Memory B cell (primary cell): Measurements from ENCODE around the gene SLC38A8.

ENCODE experiments used
- ATAC-seq: fragments of 150-1000 bp; cut with Tn5 transposase; 2 replicates; pipeline ENCODE4 v1.10.0; 2021; ENCODE audit warnings: low read depth, mild to moderate bottlenecking, moderate library complexity
- DNase-seq, 2 donors: peaks; one replicate each; pipeline ENCODE4 v3.0.0; 2022; ENCODE audit warnings: low spot score in 2 of 2
- H3K27ac Mint-ChIP-seq: one replicate; pipeline ENCODE4 v1.8.0; 2022; ENCODE audit warnings: mild to moderate bottlenecking, moderate library complexity, mixed read lengths
- H3K27me3 Mint-ChIP-seq: one replicate; pipeline ENCODE4 v1.8.0; 2022; ENCODE audit warnings: mixed read lengths
- H3K36me3 Mint-ChIP-seq: one replicate; pipeline ENCODE4 v1.8.0; 2022; ENCODE audit warnings: mild to moderate bottlenecking, mixed read lengths
- H3K4me1 Mint-ChIP-seq: one replicate; pipeline ENCODE4 v1.8.0; 2022; ENCODE audit warnings: mixed read lengths
- H3K4me3 Mint-ChIP-seq: one replicate; pipeline ENCODE4 v1.8.0; 2022; ENCODE audit warnings: mild to moderate bottlenecking, moderate library complexity, mixed read lengths
- H3K9me3 Mint-ChIP-seq: one replicate; pipeline ENCODE4 v1.8.0; 2022; ENCODE audit warnings: mixed read lengths

The SLC38A8 gene

DNA sequence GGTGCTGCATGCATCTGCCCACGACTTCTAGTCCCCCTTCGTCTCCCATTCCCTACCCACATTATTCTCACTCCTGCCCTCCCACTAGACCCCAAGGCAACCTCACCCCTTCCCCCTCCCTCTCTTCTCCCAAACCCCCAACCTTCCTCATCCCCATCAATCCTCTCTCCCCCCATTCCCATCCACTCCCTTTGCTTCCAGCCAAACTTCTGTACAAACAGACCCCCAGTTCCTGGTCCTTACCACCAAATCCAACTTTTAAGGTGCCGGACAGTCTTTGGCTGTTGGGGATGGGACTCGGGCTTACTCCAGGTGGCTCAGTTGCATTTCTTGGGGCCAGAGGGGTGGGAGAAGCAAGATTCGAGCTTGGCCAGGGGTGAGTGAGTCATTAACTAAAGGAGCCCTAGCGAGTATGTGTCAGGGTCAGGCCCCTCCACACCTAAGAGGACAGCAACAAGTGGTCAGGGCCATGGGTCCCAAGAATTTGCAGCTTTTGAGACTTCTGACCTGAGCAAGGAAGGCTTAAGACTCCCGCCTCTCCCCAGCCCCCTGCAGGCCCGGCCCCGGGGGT lies at the start of gene SLC38A8:
Gene SLC38A8 (minus strand): TSS at position 488 of the 571 bp plus-strand sequence. CDS start 638 bp downstream, outside the sequence.
- DNase-seq, result no peak
- no peaks in the 10 kb centered on the region for H3K9me3 Mint-ChIP-seq
- H3K4me3 Mint-ChIP-seq, result no peak within 1 kb of the TSS
- H3K27ac Mint-ChIP-seq, result no peak within 1 kb of the TSS
- peaks cover 4% of the 10 kb centered on the region for H3K27me3 Mint-ChIP-seq
- H3K36me3 Mint-ChIP-seq, result peaks cover 2% of the 10 kb centered on the region
- no peaks in the 10 kb centered on the region for H3K4me1 Mint-ChIP-seq
- no peak for ATAC-seq

GRCh38 chr16:84091460-84091859 lies 48.9 kb upstream of the SLC38A8 start:
- no peak overlapping the region for H3K27ac Mint-ChIP-seq
- peaks cover 50% of the 10 kb centered on the region for H3K36me3 Mint-ChIP-seq
- no peaks in the 10 kb centered on the region for H3K27me3 Mint-ChIP-seq
- no peaks in the 10 kb centered on the region for H3K9me3 Mint-ChIP-seq
- no peak overlapping the region for H3K4me3 Mint-ChIP-seq
- no peak for ATAC-seq
- DNase-seq, result no peak
- peaks cover 10% of the 10 kb centered on the region for H3K4me1 Mint-ChIP-seq

DNA sequence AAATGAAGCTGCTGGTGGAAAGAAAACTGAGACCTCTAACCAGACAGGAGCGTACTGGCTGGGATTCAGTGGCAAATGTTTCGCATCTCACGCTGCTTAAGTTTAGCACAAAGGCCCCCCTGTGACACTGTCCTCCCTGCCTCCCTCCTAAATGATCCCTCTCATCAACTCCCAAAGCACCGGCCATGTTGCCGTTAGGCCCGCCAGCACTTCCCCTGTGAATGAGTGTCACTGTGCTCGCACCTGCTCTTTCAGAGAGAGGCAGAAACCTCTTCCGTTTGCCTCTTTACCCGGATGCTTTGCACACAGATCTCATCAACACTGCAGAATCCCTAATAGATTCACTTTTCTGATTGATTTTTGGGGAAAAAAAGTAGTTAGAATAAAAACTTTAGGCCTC lies 47.6 kb upstream of the SLC38A8 start:
- H3K27ac Mint-ChIP-seq, result no peak overlapping the region

DNA sequence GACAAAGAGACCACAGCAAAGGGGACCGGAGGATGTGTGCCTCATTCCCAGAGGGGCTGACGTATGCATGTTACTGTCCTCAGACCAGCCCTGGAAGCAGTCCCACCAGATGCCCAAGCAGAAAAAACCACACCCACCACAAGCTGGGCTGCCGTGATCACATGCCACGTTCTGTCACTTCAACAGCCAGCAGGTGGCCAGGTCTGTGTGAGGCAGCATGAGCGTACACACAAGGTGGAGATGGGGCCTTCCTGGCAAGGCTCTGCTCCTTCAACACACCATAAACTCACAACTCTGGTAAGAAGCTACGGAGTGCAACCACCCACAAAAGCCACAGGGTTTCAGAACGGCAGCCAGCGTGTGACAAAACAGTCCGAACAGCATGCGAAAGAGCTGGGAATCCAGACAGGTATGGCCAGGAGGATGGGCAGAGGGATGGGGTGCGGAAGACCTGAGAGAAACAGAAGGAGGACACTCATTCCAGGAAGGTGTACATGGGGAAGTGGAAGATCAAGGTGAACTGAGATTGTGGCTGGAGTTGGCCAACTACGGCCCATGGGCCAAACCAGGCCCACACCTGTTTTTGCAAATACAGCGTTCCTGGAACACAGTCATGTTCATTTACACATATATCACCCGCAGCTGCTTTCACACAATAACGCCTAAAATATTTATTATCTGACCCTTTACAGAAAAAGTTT lies 46.2 kb upstream of the SLC38A8 start:
- H3K9me3 Mint-ChIP-seq, result no peaks in the 10 kb centered on the region
- DNase-seq (peak; percentile 8 to 17), ATAC-seq (peak; percentile 62)
- H3K4me3 Mint-ChIP-seq, result no peak overlapping the region
- H3K36me3 Mint-ChIP-seq, result peaks cover 44% of the 10 kb centered on the region
- H3K27ac Mint-ChIP-seq, result no peak overlapping the region
- H3K27me3 Mint-ChIP-seq, result no peaks in the 10 kb centered on the region
- peaks cover 21% of the 10 kb centered on the region for H3K4me1 Mint-ChIP-seq

More for the DNA sequence above, 47.6 kb upstream of the SLC38A8 start:
- Mint-ChIP-seq H3K27me3 (no peaks in the 10 kb centered on the region), H3K4me3 (no peak overlapping the region), H3K36me3 (peaks cover 53% of the 10 kb centered on the region), H3K4me1 (peaks cover 18% of the 10 kb centered on the region), H3K9me3 (no peaks in the 10 kb centered on the region)
- no peak for DNase-seq
- ATAC-seq, result no peak

- H3K36me3 Mint-ChIP-seq, result peaks cover 38% of the 10 kb centered on the region
Measured at GRCh38 chr16:84087466-84088151, 45.0 kb upstream of the SLC38A8 start.

GRCh38 chr16:84087001-84087400 lies 44.4 kb upstream of the SLC38A8 start:
- peaks cover 21% of the 10 kb centered on the region for H3K4me1 Mint-ChIP-seq
- peaks cover 38% of the 10 kb centered on the region for H3K36me3 Mint-ChIP-seq
- ATAC-seq (no peak), DNase-seq (no peak)
- H3K27ac Mint-ChIP-seq, result no peak overlapping the region
- no peaks in the 10 kb centered on the region for H3K9me3 Mint-ChIP-seq
- no peak overlapping the region for H3K4me3 Mint-ChIP-seq
- no peaks in the 10 kb centered on the region for H3K27me3 Mint-ChIP-seq

More at GRCh38 chr16:84087466-84088151, 45.0 kb upstream of the SLC38A8 start:
- Mint-ChIP-seq H3K4me3 (no peak overlapping the region), H3K27ac (no peak overlapping the region), H3K4me1 (peaks cover 21% of the 10 kb centered on the region), H3K27me3 (no peaks in the 10 kb centered on the region), H3K9me3 (no peaks in the 10 kb centered on the region)
- ATAC-seq, result no peak
- no peak for DNase-seq

GRCh38 chr16:84086341-84086740 lies 43.7 kb upstream of the SLC38A8 start:
- H3K27ac Mint-ChIP-seq, result peak overlapping the region; percentile 28

GRCh38 chr16:84085773-84086172 lies 43.2 kb upstream of the SLC38A8 start:
- Mint-ChIP-seq H3K36me3 (peaks cover 37% of the 10 kb centered on the region), H3K4me1 (peaks cover 21% of the 10 kb centered on the region), H3K27ac (peak overlapping the region; percentile 28), H3K27me3 (no peaks in the 10 kb centered on the region), H3K9me3 (no peaks in the 10 kb centered on the region), H3K4me3 (no peak overlapping the region)
- peak; percentile 70 for ATAC-seq
- no peak for DNase-seq

More at GRCh38 chr16:84086341-84086740, 43.7 kb upstream of the SLC38A8 start:
- ATAC-seq, result no peak
- H3K36me3 Mint-ChIP-seq, result peaks cover 34% of the 10 kb centered on the region
- H3K9me3 Mint-ChIP-seq, result no peaks in the 10 kb centered on the region
- H3K4me1 Mint-ChIP-seq, result peaks cover 21% of the 10 kb centered on the region
- no peak overlapping the region for H3K4me3 Mint-ChIP-seq
- no peaks in the 10 kb centered on the region for H3K27me3 Mint-ChIP-seq
- DNase-seq, result no peak

DNA sequence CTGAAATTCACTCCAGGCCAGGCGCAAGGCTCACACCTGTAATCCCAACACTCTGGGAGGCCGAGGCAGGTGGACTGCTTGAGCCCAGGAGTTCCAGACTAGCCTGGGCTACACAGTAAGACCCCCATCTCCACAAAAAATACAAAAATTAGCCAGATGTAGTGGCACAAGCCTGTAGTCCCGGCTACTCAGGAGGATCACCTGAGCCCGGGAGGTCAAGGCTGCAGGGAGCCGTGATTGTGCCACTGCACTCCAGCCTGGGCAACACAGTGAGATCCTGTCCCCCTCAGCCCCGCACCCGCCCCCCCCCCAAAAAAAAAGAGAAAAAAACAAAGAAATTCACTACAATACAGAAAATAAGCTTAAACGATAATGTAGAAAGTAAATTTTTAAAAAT lies 42.7 kb upstream of the SLC38A8 start:
- DNase-seq, result no peak
- Mint-ChIP-seq H3K27ac (no peak overlapping the region), H3K27me3 (no peaks in the 10 kb centered on the region), H3K9me3 (no peaks in the 10 kb centered on the region), H3K4me3 (no peak overlapping the region), H3K36me3 (peaks cover 39% of the 10 kb centered on the region), H3K4me1 (peaks cover 21% of the 10 kb centered on the region)
- no peak for ATAC-seq

GRCh38 chr16:84084570-84085270 lies 42.1 kb upstream of the SLC38A8 start:
- Mint-ChIP-seq H3K27me3 (no peaks in the 10 kb centered on the region), H3K4me1 (peaks cover 21% of the 10 kb centered on the region), H3K36me3 (peaks cover 39% of the 10 kb centered on the region), H3K27ac (no peak overlapping the region), H3K4me3 (no peak overlapping the region), H3K9me3 (no peaks in the 10 kb centered on the region)
- DNase-seq, result peak; percentile 44 to 46
- ATAC-seq, result peak; percentile 81

DNA sequence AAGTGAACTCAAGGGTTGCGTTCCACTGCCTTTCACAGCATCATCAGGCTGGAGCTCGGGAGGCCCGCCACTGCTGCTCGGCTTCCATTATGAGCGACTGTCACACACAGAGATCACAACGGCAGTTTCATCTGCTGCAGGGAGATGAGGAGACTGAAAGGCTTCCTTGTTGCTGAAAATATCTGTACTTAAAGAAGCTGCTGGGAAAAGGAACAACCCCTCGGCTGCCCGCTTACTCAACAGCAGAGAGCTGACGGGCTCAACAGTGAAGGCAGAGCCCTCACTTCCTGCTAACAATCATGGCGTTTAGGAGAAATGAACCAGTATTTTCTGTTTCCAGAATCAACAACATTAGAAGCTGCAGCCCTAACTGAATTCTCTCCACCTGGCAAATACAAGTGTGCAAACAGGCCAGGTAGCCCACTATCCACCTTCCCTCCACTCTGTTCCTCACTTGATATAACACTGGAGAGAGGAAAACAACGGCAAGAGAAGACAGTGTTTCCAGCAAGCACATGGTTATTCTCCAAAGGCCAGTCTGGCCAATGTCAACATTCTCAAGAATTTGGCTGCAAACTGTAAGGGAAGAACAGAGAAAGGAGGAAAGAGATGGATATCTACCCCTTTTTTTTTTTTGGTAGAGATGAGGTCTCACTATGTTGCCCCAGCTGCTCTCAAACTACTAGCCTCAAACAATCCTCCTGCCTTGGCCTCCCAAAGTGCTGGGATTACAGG lies 40.4 kb upstream of the SLC38A8 start:
- Mint-ChIP-seq H3K9me3 (no peaks in the 10 kb centered on the region), H3K27me3 (no peaks in the 10 kb centered on the region), H3K36me3 (peaks cover 34% of the 10 kb centered on the region), H3K27ac (no peak overlapping the region), H3K4me1 (peaks cover 14% of the 10 kb centered on the region), H3K4me3 (no peak overlapping the region)
- no peak for DNase-seq
- ATAC-seq, result no peak

- no peak overlapping the region for H3K4me3 Mint-ChIP-seq
- H3K9me3 Mint-ChIP-seq, result no peaks in the 10 kb centered on the region
- peaks cover 11% of the 10 kb centered on the region for H3K4me1 Mint-ChIP-seq
- DNase-seq (no peak), ATAC-seq (no peak)
- H3K36me3 Mint-ChIP-seq, result peaks cover 39% of the 10 kb centered on the region
- H3K27ac Mint-ChIP-seq, result no peak overlapping the region
- H3K27me3 Mint-ChIP-seq, result no peaks in the 10 kb centered on the region
Measured at GRCh38 chr16:84082110-84082509, 39.5 kb upstream of the SLC38A8 start.

GRCh38 chr16:84081446-84081989 lies 38.9 kb upstream of the SLC38A8 start:
- Mint-ChIP-seq H3K9me3 (no peaks in the 10 kb centered on the region), H3K4me3 (no peak overlapping the region), H3K27ac (no peak overlapping the region), H3K27me3 (no peaks in the 10 kb centered on the region), H3K36me3 (peaks cover 41% of the 10 kb centered on the region), H3K4me1 (peaks cover 11% of the 10 kb centered on the region)
- ATAC-seq, result no peak
- DNase-seq, result no peak
